GM23338 (cell line): ENCODE results near the gene KCNB1.

Experiments
- CREB1 ChIP-seq: fragments of 250-450 bp; sonication (Bioruptor Pico); IDR thresholded peaks from 2 replicates; pipeline ENCODE4 v1.5.0; 2020; ENCODE audit warnings: low read depth, mild to moderate bottlenecking, moderate library complexity
- CTCF ChIP-seq, 2 experiments: fragments of 200-600 bp in 1 of 2; sonication (generic) in 1 of 2; conservative IDR thresholded peaks; 2 replicates each; pipeline versions ENCODE4 v1.5.1 to v1.6.1; 2016 to 2017; ENCODE audit warnings: antibody characterized with exemption in 2 of 2, low read depth in 2 of 2, mild to moderate bottlenecking in 2 of 2, moderate library complexity in 1 of 2
- EZH2 ChIP-seq: fragments of 200-600 bp; sonication (generic); IDR thresholded peaks from one replicate; pipeline ENCODE4 v1.8.0; 2017; ENCODE audit warnings: antibody characterized with exemption, mild to moderate bottlenecking, low read depth; ENCODE audit not compliant: unreplicated experiment
- EZH2phosphoT487 ChIP-seq: fragments of 200-600 bp; sonication (generic); IDR thresholded peaks from one replicate; pipeline ENCODE4 v1.8.1; 2018; ENCODE audit warnings: antibody characterized with exemption; ENCODE audit not compliant: unreplicated experiment
- JUNB ChIP-seq: IDR thresholded peaks from one replicate; pipeline ENCODE4 v1.6.1; 2016; ENCODE audit warnings: antibody characterized with exemption; ENCODE audit not compliant: unreplicated experiment
- POLR2AphosphoS5 ChIP-seq: IDR thresholded peaks from 2 replicates; pipeline ENCODE4 v1.6.1; 2016; ENCODE audit warnings: antibody characterized with exemption, low read depth
- REST ChIP-seq: IDR thresholded peaks from one replicate; pipeline ENCODE4 v1.6.1; 2018; ENCODE audit warnings: antibody characterized with exemption; ENCODE audit not compliant: unreplicated experiment
- ZNF331 ChIP-seq: fragments of 250-450 bp; sonication (Bioruptor Pico); IDR thresholded peaks from 2 replicates; pipeline ENCODE4 v1.5.0; 2020; ENCODE audit warnings: low read depth, mild to moderate bottlenecking, moderate library complexity
- TF ChIP-seq, protein P1 (sequence below): IDR thresholded peaks from 2 replicates; pipeline ENCODE4 v1.6.1; 2016; ENCODE audit warnings: antibody characterized with exemption
- TF ChIP-seq, protein P2 (sequence below): fragments of 250-450 bp; sonication (Bioruptor Pico); IDR thresholded peaks from 2 replicates; pipeline ENCODE4 v1.5.0; 2020; ENCODE audit warnings: mild to moderate bottlenecking, moderate library complexity

DNA sequence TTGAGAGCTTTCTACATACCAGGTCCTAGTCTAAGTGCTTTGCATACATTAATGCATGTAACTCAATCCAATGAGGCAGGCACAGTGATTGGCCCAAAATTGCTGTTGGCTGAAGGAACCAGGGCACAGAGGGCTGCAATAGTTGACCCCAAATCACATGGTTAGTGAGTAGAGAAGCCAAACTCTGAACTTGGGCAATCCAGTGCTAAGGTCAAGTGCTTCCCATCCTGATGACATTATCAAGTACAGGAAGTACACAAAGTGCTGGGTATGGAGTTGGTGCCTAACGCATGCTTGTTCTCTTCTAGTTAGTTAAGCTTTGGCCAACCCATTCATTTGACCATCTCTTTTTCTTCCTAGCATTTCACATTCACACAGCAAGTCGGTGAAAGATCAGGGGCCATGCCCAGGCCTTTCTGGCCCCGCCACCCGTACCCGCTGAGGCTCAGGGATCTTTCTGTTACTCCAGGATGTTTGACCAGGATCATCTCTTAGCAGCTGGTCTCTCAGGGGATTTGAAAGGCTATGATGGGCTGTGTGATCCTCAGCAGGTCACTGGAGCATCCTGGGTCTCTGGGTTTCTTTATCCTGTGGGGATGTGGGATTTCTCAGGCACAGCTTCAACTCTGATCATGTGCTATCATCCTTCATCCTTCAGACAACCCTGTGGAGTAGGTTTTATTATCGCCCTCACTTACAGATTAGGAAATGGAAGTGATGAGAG lies 7.0 kb downstream of the KCNB1 start:
- no peak for TF ChIP-seq CTCF (conservative IDR thresholded peaks at IDR 0.05; ENCODE audit: low read depth in 2 of 2)
- TF ChIP-seq JUNB, result no peak
- TF ChIP-seq CREB1, result no peak
- no peak for TF ChIP-seq POLR2AphosphoS5
- TF ChIP-seq REST, result no peak
- no peak for TF ChIP-seq EZH2phosphoT487
- TF ChIP-seq ZNF331, result no peak
- TF ChIP-seq, protein P1, sequence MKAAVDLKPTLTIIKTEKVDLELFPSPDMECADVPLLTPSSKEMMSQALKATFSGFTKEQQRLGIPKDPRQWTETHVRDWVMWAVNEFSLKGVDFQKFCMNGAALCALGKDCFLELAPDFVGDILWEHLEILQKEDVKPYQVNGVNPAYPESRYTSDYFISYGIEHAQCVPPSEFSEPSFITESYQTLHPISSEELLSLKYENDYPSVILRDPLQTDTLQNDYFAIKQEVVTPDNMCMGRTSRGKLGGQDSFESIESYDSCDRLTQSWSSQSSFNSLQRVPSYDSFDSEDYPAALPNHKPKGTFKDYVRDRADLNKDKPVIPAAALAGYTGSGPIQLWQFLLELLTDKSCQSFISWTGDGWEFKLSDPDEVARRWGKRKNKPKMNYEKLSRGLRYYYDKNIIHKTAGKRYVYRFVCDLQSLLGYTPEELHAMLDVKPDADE, result no peak
- TF ChIP-seq EZH2, result no peak
- TF ChIP-seq, protein P2, sequence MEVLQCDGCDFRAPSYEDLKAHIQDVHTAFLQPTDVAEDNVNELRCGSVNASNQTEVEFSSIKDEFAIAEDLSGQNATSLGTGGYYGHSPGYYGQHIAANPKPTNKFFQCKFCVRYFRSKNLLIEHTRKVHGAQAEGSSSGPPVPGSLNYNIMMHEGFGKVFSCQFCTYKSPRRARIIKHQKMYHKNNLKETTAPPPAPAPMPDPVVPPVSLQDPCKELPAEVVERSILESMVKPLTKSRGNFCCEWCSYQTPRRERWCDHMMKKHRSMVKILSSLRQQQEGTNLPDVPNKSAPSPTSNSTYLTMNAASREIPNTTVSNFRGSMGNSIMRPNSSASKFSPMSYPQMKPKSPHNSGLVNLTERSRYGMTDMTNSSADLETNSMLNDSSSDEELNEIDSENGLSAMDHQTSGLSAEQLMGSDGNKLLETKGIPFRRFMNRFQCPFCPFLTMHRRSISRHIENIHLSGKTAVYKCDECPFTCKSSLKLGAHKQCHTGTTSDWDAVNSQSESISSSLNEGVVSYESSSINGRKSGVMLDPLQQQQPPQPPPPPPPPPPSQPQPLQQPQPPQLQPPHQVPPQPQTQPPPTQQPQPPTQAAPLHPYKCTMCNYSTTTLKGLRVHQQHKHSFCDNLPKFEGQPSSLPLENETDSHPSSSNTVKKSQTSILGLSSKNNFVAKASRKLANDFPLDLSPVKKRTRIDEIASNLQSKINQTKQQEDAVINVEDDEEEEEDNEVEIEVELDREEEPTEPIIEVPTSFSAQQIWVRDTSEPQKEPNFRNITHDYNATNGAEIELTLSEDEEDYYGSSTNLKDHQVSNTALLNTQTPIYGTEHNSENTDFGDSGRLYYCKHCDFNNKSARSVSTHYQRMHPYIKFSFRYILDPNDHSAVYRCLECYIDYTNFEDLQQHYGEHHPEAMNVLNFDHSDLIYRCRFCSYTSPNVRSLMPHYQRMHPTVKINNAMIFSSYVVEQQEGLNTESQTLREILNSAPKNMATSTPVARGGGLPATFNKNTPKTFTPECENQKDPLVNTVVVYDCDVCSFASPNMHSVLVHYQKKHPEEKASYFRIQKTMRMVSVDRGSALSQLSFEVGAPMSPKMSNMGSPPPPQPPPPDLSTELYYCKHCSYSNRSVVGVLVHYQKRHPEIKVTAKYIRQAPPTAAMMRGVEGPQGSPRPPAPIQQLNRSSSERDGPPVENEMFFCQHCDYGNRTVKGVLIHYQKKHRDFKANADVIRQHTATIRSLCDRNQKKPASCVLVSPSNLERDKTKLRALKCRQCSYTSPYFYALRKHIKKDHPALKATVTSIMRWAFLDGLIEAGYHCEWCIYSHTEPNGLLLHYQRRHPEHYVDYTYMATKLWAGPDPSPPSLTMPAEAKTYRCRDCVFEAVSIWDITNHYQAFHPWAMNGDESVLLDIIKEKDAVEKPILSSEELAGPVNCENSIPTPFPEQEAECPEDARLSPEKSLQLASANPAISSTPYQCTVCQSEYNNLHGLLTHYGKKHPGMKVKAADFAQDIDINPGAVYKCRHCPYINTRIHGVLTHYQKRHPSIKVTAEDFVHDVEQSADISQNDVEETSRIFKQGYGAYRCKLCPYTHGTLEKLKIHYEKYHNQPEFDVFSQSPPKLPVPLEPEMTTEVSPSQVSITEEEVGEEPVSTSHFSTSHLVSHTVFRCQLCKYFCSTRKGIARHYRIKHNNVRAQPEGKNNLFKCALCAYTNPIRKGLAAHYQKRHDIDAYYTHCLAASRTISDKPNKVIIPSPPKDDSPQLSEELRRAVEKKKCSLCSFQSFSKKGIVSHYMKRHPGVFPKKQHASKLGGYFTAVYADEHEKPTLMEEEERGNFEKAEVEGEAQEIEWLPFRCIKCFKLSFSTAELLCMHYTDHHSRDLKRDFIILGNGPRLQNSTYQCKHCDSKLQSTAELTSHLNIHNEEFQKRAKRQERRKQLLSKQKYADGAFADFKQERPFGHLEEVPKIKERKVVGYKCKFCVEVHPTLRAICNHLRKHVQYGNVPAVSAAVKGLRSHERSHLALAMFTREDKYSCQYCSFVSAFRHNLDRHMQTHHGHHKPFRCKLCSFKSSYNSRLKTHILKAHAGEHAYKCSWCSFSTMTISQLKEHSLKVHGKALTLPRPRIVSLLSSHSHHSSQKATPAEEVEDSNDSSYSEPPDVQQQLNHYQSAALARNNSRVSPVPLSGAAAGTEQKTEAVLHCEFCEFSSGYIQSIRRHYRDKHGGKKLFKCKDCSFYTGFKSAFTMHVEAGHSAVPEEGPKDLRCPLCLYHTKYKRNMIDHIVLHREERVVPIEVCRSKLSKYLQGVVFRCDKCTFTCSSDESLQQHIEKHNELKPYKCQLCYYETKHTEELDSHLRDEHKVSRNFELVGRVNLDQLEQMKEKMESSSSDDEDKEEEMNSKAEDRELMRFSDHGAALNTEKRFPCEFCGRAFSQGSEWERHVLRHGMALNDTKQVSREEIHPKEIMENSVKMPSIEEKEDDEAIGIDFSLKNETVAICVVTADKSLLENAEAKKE (CRISPR knock-in tag), result no peak
